ENCODE measurements around the gene TSSK2.

The TSSK2 gene

DNA sequence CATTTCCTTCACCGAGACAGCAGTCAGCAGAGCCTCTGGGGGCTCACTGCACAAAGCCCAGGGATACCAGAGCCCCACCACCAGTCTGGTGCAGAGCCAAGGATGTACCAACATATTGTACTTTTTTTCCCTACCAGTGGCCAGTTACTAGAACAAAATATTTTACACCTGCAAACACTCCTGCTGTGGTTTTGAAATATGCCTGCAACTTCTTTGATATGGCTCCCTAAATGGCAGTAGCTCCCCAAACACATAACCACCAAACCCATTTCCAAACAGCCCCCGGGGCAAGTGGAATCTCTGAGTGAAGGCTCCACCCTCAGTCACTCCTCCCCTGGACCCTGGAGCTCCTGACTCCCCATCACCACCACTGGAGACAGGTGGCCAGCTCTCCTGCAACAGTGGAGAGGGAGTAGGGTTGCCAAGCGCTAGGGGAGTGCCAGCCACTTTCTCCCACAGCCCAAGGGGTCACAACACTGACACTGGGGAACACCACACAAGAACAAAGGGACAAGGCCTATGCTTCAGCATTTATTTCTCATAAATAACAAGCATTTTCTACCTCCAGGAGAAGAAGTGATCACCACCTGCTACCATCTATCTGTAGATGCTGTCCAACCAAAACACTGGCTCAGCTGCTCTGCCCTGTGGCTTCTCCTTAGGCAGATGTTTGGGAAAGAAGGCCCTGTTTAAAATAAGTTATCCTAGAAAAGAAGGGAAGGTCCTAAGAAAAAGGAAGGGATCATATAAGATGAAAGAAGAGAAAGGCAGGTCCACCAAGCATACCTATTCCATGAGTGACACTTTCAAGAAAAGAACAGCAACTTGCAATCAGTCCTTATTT lies 24.0 kb upstream of the TSSK2 start:
- DNase-seq (ENCODE audit: low read depth in 3 of 3): no peak

DNA sequence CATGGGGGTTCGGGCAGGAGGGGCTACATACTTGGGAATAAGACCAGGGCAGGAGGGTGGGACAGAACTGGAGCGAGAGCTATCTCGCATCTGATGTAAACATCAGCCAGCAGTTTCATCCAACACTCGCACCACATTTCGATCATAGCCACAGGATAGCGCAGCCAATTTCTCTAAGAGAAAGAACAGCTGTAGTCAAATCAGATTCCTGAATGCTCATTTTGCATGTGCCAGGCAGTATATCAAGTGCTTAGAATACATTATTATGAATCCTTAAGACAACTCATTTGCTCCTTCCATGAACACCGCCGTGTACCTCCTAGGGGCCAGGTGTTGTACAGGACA lies 23.4 kb upstream of the TSSK2 start:
- no peak for DNase-seq (ENCODE audit: low read depth in 3 of 3)

DNA sequence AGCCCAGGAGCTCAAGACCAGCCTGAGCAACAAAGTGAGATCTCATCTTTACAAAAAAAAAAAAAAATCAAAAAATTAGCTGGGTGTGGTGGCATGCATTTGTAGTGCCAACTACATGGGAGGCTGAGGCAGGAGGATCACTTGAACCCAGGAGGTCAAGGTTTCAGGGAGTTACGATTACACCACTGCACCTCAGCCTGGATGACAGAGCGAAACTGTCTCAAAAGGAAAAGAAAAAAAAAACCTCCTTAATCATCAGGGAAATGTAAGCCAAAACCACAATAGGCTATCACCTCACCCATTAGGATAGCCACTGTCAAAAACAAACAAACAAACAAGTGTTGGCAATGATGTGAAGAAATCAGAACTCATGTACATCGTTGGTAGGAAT lies 22.3 kb upstream of the TSSK2 start:
- no peak for DNase-seq (ENCODE audit: low read depth in 3 of 3)

DNA sequence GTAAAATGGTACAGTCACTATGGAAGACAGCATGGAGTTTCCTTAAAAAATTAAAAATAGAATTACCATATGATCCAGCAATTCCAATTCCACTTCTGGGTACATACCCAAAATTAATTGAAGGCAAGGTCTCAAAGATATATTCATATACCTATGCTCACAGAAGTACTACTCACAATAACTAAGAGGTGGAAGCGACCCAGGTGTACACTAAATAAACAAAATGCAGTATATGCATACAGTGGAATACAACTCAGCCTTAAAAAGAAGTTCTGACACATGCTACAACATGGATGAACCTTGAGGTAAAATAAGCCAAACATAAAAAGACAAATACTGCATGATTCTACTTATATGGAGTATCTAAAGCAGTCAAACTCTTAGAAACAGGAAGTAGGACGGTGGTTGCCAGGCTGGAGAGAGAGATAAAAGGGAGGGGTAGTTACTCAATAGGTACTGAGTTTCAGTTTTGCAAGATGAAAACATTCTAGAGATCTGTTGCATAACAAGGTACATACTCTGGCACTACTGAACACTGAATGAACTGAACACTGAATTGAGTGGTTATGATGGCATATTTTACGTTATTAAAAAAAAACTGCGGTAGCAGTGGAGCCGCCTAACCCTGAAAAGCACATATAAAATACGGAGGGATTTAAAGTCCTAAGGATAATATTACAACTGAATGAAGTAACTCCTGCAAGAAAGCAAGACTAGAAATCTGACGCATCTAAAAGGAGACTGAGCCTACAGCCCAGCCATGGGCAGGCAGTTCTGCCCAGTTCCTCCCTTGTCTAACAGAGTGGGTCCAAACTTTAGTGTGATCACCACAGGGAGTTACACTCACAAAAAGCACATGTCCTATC lies 21.7 kb upstream of the TSSK2 start:
- DNase-seq (ENCODE audit: low read depth in 3 of 3): peak in 1 of 3 experiments; percentile 33

DNA sequence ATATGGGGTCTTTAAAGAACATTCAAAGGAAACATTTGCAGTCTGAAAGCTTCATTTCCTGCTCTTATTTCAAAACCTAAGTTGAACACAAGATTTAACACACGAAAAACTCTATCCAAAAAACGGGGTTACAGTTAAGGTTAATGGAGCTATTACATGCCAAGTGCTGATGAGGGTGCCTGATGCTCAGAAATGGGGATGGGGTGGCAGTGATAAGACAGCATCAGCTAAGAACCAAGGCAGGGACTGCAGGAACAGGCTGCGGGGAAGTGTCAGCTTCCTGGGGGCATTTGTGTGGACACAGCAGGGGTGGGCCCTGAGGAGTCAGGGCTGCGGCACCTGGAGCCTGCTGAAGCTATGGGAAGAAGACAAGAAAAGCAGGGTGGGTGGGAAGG lies 21.0 kb upstream of the TSSK2 start:
- DNase-seq (ENCODE audit: low read depth in 3 of 3): no peak

DNA sequence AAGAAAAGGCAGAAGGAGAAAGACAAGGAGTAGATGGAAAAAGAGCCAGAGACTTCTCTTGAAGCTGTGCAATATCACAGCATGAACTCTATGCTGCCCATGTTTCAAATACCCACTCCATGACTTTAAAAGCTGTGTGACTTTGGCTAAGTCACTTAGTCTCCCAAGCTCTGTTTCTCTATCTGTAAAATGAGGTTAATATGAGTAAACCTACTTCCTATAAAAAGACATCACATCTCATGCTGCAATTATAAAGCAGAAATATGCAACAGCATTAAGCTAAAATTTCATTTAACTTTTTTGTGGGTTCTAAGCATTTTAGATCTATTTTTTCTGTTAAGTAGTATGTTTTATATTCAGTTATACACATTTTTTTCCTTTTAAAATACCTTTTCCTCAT lies 20.5 kb upstream of the TSSK2 start:
- DNase-seq (ENCODE audit: low read depth in 3 of 3): no peak

DNA sequence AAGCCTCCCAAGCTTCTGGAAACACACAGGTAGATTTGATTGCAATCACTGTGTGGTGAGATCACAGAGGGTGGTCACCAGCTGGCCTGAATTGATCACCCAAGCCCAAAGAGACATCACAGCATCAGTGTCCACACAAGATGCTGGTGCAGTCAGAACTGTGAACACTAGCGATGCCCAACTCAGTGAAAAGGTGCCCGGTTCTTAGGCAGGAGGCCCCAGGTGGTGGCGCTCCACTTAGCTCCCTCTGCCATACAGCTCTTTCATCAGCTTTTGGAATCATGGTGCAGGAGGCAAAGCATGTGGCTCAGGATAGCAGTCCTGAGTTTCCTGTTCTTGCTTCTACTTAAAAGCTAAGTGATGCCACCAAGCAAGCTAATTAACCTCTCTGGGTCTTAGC lies 20.0 kb upstream of the TSSK2 start:
- DNase-seq (ENCODE audit: low read depth in 3 of 3): no peak

DNA sequence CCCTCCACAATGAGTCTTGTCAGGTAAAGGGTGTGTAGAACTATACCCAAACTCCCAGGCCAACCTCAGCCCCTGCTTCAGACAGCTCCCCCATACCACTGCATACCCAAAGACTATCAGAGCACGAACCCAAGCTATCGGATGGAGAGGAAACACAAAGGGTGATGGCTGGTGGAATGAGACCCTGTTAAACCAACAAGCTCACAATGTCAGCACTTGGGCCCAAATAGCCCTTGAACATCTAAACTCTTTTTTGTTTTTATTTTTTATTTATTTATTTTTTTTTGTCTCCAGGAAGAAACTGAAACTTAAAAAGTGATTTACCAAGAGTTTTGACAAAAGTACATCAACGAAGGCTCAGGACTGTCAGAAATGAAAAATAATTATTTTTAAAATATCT lies 19.5 kb upstream of the TSSK2 start:
- no peak for DNase-seq (ENCODE audit: low read depth in 3 of 3)

DNA sequence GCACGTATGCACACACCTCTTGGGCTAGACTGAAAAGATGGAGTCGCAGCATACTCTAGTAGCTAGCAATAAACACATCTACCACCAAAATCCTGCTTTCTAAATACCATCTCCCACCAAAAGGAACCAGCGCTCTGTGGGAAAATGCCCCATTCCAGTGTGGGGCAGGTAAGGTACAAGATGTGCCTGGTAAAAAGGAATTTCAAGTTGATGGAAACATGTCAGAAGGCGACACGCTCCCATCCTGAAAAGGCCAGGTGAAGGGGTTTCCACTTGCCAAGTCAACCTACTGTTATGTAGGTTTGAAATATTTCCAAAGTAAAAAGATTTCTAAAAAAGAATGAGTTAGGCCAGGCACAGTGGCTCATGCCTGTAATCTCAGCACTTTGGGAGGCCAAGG lies 17.7 kb upstream of the TSSK2 start:
- DNase-seq (ENCODE audit: low read depth in 3 of 3): no peak

DNA sequence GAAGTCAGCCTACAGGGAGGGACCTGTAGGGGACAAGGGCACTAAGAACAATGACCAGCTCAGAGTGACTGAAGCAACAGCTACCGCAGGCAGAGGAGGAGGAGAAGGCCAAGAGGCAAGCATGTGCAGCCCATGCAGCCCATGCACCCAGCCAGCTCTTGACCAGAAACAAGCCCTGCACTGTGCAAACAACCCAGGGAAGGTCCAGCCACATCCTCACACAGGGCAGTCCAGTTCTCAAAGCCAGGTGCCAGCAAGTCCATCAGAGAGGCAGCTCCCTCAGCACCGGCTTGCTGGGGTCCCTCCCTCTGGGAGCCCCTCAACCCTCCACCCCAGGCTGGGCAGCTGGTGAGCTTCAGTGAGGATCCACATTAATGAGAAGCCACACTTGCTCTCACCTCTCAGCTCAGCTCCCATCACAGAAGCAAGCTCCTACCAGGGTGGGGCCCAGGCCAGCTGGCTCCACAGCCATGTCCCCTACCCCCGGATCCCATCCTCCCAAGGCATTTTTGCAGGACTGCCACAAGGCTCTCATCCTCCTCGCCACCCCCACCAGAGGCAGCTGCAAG lies 16.0 kb upstream of the TSSK2 start:
- no peak for DNase-seq (ENCODE audit: low read depth in 3 of 3)

DNA sequence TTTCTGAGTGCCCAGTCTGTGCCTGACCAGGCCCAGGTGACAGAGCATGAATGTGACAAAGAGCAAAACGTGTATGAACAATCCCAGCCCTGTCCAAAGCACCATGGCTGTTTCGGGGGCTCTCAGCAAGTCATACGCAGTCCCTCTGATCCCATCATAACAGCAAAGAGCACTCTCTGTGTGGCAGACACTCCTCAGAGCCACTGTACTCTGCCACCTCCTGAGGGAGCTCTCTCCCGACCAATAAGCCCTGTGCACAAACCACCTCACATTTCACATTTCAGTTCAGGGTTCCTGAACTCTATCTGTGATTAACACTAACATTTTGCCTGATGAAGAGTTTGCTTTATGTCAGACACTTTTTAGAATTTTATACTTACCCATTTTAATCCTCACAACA lies 15.5 kb upstream of the TSSK2 start:
- DNase-seq (ENCODE audit: low read depth in 3 of 3): no peak

DNA sequence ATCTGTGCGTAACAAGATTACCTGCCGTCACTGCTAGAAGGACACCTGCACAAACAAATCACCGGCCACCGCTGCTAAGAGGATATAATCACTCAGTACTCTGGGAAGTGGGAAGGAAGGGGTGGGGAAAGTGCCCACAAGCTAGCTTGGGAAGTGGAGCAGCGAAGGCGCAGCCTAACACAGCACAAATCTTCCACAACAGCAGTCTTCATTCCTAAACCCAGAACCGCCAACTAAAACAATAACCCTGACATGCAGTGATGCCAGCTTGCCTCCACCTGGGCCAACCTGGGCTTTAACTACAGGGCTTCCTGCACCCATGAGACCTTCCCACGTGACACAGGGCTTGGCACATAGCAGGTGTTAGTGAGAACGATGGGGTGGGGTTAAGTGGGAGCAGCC lies 14.0 kb upstream of the TSSK2 start:
- no peak for DNase-seq (ENCODE audit: low read depth in 3 of 3)

DNA sequence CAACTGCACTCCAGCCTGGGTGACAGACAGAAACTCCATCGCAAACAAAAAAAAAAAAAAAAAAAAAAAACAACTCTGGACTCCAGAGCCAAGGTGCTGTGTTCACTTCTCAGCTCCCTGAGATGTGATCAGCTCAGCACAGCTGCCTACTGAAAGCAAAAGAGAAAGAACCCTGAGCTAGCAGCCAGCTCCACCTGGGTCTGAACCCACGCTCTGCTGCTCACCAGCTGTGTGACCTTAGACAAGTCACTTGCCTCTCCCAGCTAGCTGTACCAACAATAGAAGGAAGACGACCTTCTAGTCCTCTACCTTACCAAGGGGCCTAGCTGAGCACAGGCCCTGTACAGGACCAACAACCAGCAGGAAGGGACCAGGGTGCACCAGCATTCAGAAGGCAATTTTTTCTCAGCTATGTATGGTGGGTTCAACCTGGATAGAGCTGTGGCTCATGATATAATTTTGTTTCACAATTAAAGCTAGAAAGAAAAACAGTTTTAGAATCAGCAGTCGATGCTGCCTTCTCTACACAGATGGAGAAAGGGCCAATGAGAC lies 12.7 kb upstream of the TSSK2 start:
- DNase-seq (ENCODE audit: low read depth in 3 of 3): peak in 1 of 3 experiments; percentile 13

DNA sequence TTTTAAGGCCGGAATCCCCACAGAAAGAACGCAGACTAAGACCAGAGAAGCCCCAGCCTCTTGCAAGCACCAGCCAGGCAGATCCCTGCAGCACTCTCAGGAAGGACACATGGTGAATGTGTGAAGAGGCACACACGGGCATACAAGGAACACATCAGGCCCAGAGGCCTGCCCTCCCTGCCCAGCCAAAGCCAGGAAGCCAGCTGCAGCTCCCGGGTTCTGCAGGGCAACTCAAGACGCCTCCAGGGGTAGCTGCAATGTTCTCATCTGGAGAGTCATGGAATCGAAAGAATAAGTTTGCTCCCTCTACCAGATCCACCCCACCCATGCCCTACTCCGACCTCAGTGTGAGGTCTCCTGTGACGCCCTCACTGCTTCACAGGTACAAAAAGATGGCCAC lies 11.2 kb upstream of the TSSK2 start:
- DNase-seq (ENCODE audit: low read depth in 3 of 3): no peak

DNA sequence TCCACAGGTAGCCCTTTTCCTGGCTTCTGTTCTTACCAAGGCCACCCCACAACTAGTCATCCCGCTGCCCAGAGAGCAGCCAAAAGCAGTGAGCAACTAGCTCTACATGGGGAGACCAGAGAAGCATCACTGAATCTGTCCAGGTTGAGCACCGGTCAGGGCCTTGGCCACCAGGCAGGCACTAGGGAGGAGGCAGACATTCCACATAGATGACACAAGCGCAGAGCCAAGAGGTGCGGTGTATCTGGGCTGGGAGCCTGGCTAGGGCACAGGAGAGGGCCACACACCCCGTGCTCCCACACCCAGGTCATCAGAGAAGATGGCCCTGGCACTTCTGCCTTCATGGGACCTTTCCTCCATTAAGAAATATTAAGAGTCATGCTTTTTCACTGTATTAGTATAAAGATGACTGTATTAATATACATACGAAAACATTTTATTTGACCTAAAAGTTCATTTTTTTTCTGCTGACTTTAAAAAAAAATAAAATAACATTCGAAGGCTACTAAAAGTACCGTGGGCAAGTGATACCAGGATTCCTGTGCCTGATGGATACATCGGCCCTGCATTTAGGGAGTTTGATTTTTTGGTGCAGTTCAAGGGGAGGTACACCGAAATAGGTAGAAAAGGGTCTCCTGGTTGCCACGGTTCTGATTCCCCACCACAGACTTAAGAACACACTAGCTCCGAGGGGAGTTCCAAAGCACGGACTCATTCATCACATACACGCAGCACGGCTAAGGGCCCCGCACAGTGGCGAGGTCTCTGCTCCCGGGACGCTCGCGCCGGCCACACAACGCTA lies 10.1 kb upstream of the TSSK2 start:
- DNase-seq (ENCODE audit: low read depth in 3 of 3): no peak

DNA sequence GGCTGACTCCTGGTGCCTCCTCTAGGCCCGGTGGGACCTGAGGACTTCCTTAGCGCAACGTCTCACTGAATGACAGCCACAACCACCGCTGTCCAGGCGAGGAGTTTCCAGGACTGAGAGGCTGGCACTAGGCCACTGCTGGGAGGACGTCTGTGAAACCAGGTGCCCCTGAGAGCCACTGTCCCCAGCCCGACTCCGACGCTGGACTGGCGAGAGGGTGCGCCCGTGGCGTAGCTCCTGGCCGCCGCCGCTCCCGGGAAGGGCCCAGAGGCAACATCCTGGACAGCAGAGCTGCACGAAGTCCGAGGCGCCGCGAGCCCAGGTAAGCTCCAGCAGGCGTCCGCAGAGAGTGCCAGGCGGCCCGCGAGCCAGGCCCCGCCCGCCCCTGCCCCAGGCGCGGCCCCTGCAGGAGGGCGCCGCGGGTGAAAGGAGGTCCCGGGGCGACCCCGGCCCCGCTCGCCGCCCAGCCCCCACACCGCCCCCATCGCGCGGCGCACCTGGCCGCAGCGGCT lies 9.4 kb upstream of the TSSK2 start:
- DNase-seq (ENCODE audit: low read depth in 3 of 3): peak in 1 of 3 experiments; percentile 18

DNA sequence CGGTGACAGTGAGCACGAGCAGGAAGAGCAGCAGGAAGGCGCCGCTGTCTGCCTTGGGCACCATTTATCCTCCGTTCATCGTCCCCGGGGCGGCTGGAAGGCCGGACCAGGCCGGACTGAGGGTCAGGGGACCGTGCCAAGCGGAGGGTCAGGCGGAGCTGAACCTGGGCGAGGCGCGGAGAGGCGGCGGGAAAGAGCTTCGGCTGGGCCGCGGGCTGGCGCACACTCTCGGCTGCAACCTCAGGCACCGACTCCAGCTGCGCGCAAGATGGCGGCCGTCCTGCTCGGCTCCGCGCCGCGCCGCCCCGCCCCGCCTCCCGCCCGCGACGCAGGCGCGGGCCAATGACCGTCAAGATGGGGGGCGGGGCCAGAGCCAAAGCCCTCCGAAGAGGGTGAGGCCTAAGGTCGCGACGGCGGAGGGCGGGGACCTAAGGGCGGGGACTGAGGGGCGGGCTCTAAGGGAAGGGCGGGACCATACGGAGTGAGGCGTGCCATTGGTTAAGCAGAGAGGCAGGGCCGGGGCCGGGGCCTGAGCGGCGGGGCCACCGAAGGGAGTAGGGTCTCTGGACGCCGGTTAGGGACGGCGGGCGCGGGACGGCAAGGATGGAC lies 8.9 kb upstream of the TSSK2 start, which contains the start of gene DGCR2:
Gene DGCR2, minus strand, starts transcription at position 270 of the 609 bp plus-strand sequence. Its CDS starts 206 bp downstream, at position 64.
- peak; percentile 93 to 96 (median 95) for DNase-seq (ENCODE audit: low read depth in 3 of 3)

DNA sequence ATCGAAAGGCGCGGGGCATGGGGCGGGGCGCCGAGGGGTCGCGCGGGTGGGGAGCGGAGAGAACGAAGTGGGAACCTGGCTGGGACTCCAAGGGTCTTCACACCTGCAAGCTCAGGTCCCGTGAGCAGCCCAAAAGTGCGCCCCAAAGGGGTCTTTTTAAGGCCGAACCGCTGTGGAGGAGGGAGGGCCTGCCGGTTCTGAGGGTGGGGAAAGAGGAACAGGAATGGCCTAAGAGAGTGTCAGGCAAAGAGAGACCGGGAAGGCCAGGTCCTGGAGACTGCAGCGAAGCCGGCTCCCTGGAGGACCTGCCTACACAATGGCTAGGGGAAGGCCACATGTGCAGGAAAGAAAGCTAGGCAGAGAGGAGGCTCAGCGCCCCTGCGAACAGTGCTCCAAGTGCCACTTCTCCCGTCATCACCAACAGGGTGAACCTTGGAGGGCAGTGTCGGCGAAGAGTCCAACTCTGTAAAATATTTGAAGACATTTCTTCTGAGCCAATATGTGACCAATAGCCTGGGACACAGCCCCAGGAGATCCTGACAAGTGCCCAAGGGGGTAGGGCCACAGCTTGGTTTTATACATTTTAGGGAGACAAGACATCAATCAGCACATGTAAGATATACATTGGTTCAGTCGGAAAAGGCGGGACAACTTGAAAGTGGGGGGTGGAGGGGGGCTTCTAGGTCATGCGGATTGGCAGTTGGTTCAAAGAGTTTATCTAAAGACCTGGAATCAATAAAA lies 8.2 kb upstream of the TSSK2 start:
- no peak for DNase-seq (ENCODE audit: low read depth in 3 of 3)

DNA sequence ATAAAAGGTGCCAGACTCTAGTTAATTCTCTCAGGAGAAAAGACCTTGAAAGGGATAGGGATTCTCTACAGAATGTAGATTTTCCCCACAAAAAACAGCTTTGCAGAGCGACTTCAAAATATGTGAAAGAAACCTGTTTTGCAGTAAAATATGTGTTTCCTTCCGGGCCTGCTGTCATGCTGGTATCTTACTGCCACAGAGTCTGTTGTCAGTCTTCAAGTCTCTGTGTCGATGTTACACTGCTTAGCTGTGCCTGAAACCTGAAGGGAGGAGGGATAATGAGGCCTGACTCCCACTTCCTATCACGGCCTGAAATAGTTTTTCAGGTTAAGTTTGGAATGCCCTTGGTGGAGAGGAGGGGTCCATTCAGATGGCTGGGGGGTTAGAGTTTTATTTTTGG lies 7.2 kb upstream of the TSSK2 start:
- no peak for DNase-seq (ENCODE audit: low read depth in 3 of 3)

DNA sequence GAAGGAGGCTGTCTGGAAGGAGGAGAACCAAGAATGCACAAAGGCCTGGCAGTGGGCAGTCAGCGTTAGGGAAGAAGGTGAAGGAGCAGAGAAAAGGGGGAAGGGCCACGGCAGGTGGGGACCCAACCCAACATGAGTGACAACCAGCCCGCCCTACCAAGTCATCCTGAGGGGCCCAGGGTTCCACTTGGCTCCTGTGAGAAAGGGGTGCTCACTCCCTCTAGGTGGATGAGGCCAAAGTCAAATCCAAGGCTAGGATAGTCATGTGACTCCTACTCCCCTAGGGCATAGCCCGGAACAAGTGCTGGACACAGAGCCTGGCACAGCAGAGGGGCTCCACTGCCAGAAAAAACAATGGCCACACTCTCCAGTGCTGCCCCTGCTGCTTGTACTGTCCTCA lies 6.7 kb upstream of the TSSK2 start:
- DNase-seq (ENCODE audit: low read depth in 3 of 3): no peak
